Thymus (tissue), 11 donors: Measurements from ENCODE around the gene PROSER3. TPM values are rescaled to one million over a fixed set of nuclear protein-coding genes. Genes with fewer than 3 reads are reported as not detected.

Experiments used
- DNase-seq, 9 donors: peaks; one replicate each; pipeline ENCODE4 v3.0.0-alpha.2; 2013; ENCODE audit warnings: low spot score in 9 of 9, low read depth in 6 of 9, missing footprints in 1 of 9
- H3K27ac ChIP-seq, 2 donors: one replicate each; pipeline ENCODE4 v1.5.1; 2013; ENCODE audit warnings: control low read depth in 1 of 2, low read depth in 1 of 2, low read length in 1 of 2, mild to moderate bottlenecking in 1 of 2, moderate library complexity in 1 of 2
- H3K27me3 ChIP-seq, 2 donors: one replicate each; pipeline ENCODE4 v1.5.1; 2013; ENCODE audit warnings: low read length in 1 of 2; ENCODE audit not compliant: control insufficient read depth in 2 of 2, insufficient read depth in 1 of 2
- H3K36me3 ChIP-seq, 2 donors: one replicate each; pipeline ENCODE4 v1.5.1; 2013; ENCODE audit warnings: low read length in 1 of 2, mild to moderate bottlenecking in 1 of 2, moderate library complexity in 1 of 2; ENCODE audit not compliant: control insufficient read depth in 2 of 2, insufficient read depth in 2 of 2
- H3K4me1 ChIP-seq, 2 donors: one replicate each; pipeline ENCODE4 v1.5.1; 2013; ENCODE audit warnings: low read length in 2 of 2; ENCODE audit not compliant: control insufficient read depth in 2 of 2, insufficient read depth in 2 of 2
- H3K4me3 ChIP-seq, 2 donors: one replicate each; pipeline ENCODE4 v1.5.1; 2013; ENCODE audit warnings: low read length in 2 of 2, control low read depth in 1 of 2, mild to moderate bottlenecking in 1 of 2
- H3K9me3 ChIP-seq, 2 donors: one replicate each; pipeline ENCODE4 v1.5.1; 2013; ENCODE audit warnings: low read length in 1 of 2, mild to moderate bottlenecking in 1 of 2; ENCODE audit not compliant: control insufficient read depth in 2 of 2, insufficient read depth in 1 of 2
- WGBS: extraction: QIAGEN DNeasy Blood & Tissue Kit; methylation state at CpG from one replicate; pipeline ENCODE4 v1.1.7; 2013; 5-methylcytosine and 5-hydroxymethylcytosine counted together
- polyA plus RNA-seq: library from polyadenylated mRNA; stranded (reverse); fragments of 200-250 nt; gene quantifications from one replicate; pipeline ENCODE4 v1.2.3, GENCODE V29; 2013
- total RNA-seq: library from RNA; stranded (reverse); fragments of 120-200 nt; gene quantifications from one replicate; pipeline ENCODE4 v1.2.4, GENCODE V29; 2013
- donor health status: healthy.

PROSER3 gene
- total and polyA plus RNA-seq, 2 donors, result 2.0 to 10.0 TPM

GRCh38 chr19:35734273-35734672, 23.7 kb upstream of the PROSER3 start:
- 98% methylated on average over 8 of the region's 8 CpGs for WGBS
- Histone ChIP-seq H3K4me3 (no peak overlapping the region), H3K9me3 (no peaks in the 10 kb centered on the region), H3K27me3 (no peaks in the 10 kb centered on the region), H3K36me3 (peaks cover 81 to 89% of the 10 kb centered on the region in 2 donors), H3K27ac (no peak overlapping the region), H3K4me1 (peaks cover 0 to 5% of the 10 kb centered on the region in 2 donors)
- DNase-seq, result no peak

- DNase-seq, result no peak
- Histone ChIP-seq H3K27ac (no peak overlapping the region), H3K9me3 (no peaks in the 10 kb centered on the region), H3K4me3 (no peak overlapping the region), H3K27me3 (no peaks in the 10 kb centered on the region), H3K4me1 (peaks cover 1 to 9% of the 10 kb centered on the region in 2 donors), H3K36me3 (peaks cover 77 to 83% of the 10 kb centered on the region in 2 donors)
- WGBS, result 94% methylated on average over 5 of the region's 5 CpGs
Measured at GRCh38 chr19:35734889-35735288, 23.1 kb upstream of the PROSER3 start.

GRCh38 chr19:35736913-35737886, 20.8 kb upstream of the PROSER3 start:
- peaks cover 10 to 28% of the 10 kb centered on the region in 2 donors for H3K4me1 ChIP-seq
- DNase-seq, result no peak
- 89% methylated on average over 22 of the region's 22 CpGs for WGBS
- no peaks in the 10 kb centered on the region for H3K27me3 ChIP-seq
- no peaks in the 10 kb centered on the region for H3K9me3 ChIP-seq
- H3K27ac ChIP-seq, result no peak overlapping the region
- H3K36me3 ChIP-seq, result peaks cover 54 to 60% of the 10 kb centered on the region in 2 donors
- no peak overlapping the region for H3K4me3 ChIP-seq

- Histone ChIP-seq H3K36me3 (peaks cover 49 to 51% of the 10 kb centered on the region in 2 donors), H3K9me3 (no peaks in the 10 kb centered on the region), H3K4me1 (peaks cover 17 to 37% of the 10 kb centered on the region in 2 donors), H3K27ac (no peak overlapping the region), H3K4me3 (no peak overlapping the region), H3K27me3 (no peaks in the 10 kb centered on the region)
- 97% methylated on average over 37 of the region's 37 CpGs for WGBS
- no peak for DNase-seq
Measured at GRCh38 chr19:35738021-35738886, 19.7 kb upstream of the PROSER3 start.

- peaks cover 43 to 49% of the 10 kb centered on the region in 2 donors for H3K36me3 ChIP-seq
- DNase-seq, result no peak
- H3K4me1 ChIP-seq, result peaks cover 17 to 38% of the 10 kb centered on the region in 2 donors
- H3K9me3 ChIP-seq, result no peaks in the 10 kb centered on the region
- no peaks in the 10 kb centered on the region for H3K27me3 ChIP-seq
- 98% methylated on average over 2 of the region's 2 CpGs for WGBS
- H3K27ac ChIP-seq, result no peak overlapping the region
- H3K4me3 ChIP-seq, result no peak overlapping the region
Measured at GRCh38 chr19:35738887-35739229, 19.1 kb upstream of the PROSER3 start.

- peaks cover 37 to 44% of the 10 kb centered on the region in 2 donors for H3K36me3 ChIP-seq
- no peaks in the 10 kb centered on the region for H3K27me3 ChIP-seq
- WGBS, result 94% methylated on average over 29 of the region's 29 CpGs
- H3K4me3 ChIP-seq, result peak overlapping the region in 1 of 2 donors; percentile 79
- peaks cover 20 to 44% of the 10 kb centered on the region in 2 donors for H3K4me1 ChIP-seq
- no peak overlapping the region for H3K27ac ChIP-seq
- DNase-seq, result no peak
- peaks cover 0 to 2% of the 10 kb centered on the region in 2 donors for H3K9me3 ChIP-seq
Measured at GRCh38 chr19:35739275-35740107, 18.5 kb upstream of the PROSER3 start.

GRCh38 chr19:35740108-35740422, 17.9 kb upstream of the PROSER3 start:
- 13% methylated on average over 16 of the region's 16 CpGs for WGBS
- H3K36me3 ChIP-seq, result peaks cover 31 to 38% of the 10 kb centered on the region in 2 donors
- peak overlapping the region; percentile 79 for H3K4me3 ChIP-seq
- peaks cover 21 to 47% of the 10 kb centered on the region in 2 donors for H3K4me1 ChIP-seq
- no peaks in the 10 kb centered on the region for H3K27me3 ChIP-seq
- H3K9me3 ChIP-seq, result peaks cover 0 to 3% of the 10 kb centered on the region in 2 donors
- H3K27ac ChIP-seq, result peak overlapping the region; percentile 38 to 43
- DNase-seq, result no peak

- peaks cover 26 to 34% of the 10 kb centered on the region in 2 donors for H3K36me3 ChIP-seq
- no peaks in the 10 kb centered on the region for H3K27me3 ChIP-seq
- H3K4me3 ChIP-seq, result peak overlapping the region; percentile 79
- H3K9me3 ChIP-seq, result peaks cover 0 to 3% of the 10 kb centered on the region in 2 donors
- WGBS, result under 1% methylated on average over 63 of the region's 63 CpGs
- H3K4me1 ChIP-seq, result peaks cover 21 to 47% of the 10 kb centered on the region in 2 donors
- peak overlapping the region; percentile 96 to 97 for H3K27ac ChIP-seq
- peak; percentile 90 to 98 (median 96) for DNase-seq
Measured at GRCh38 chr19:35740423-35741202, 17.4 kb upstream of the PROSER3 start.
